SKM-1 treated with dmso at 0.1 percent for 144 hours (cell line): ENCODE results near the gene FBH1.

Source experiments
- DNase-seq: peaks from one replicate; lab custom pipeline; 2025; ENCODE audit not compliant: unreplicated experiment; lab: John Stamatoyannopoulos, UW

Gene FBH1

DNA sequence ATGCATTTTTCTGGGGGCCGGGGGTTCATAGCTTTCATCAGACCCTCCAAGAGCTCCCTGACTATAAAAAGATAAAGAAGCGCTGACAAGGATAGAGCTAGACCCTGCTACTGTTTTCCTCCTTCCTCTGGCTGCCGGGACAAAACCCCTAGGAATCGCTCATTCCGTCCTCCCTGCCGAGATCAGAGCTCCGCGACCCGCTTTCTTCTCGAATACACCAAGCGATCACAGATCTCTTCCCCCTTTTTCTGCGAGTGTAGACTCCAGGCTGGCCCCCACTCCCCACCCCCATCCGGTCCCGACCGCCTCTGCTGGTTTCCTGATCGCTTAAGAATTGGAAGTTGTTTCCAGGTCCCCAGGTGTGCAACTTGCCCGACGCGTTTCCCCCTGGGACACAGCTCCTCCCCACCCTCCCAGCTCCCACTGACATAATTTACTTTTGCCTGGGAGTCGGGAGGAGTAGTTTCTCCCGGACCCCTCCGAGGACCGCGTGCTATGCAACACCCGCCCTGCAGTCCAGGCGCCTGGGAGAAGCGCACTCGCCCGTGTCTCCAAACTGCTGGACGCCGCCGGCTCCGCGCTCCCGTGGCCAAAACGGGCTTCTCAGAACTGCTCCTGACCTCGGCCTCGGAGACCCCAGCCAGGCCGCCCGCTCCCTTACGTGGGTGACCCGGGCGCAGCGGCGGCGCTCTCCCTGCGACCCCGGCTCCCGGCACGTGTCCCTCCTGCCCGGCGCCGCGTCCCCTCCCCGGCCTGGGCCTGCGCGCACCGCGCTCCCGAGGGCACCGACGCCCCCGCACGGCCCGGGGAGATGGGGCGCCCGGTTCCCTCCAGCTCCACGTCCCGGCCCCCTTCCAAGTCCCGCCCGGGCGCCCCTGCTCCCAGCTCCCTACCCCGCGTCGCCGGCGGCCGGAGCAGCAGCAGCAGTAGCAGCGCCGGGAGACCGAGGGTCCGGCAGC lies 86.7 kb downstream of the FBH1 start:
- no peak for DNase-seq

DNA sequence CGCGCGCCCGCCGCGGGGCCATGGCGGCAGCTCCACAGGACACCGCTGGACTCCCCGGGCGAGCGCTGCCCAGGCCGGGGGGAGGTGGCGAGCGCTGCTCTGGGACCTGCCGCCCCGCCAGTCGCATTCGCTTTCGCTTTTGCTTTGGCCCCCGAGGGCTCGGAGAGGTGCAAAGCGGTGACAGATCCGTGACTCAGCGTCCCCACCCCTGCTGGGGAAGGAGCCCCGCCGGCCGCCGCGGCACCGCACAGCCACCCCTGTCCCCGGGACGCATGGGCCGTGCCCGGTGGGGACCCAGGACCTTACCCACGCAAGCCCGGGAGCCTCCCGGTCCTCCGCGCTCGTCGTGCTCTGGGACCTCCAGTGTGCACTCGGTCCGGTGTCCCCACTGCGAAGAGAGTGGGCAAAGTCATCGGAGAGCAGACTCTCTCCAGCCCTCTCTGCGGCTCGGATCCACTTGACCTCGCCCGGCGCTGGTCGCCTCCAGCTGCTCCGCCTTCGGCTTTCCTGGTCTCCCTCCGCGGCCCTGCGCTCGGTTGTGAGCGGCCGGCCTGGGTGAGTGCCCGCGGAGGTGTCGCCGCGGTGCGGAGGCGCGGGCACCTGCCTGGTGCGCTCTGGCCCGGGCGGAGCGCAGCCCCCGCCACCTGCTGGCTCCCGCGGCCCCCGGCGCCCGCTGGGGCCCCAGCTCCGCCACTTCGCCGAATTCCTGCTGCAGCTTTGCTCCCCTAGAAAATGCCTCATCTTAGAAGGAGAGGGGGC lies 87.6 kb downstream of the FBH1 start, which contains the start of gene IL15RA:
Gene IL15RA, minus strand, starts transcription at position 73 of the 759 bp plus-strand sequence. Its CDS starts 51 bp downstream, at position 22.
- DNase-seq: no peak

DNA sequence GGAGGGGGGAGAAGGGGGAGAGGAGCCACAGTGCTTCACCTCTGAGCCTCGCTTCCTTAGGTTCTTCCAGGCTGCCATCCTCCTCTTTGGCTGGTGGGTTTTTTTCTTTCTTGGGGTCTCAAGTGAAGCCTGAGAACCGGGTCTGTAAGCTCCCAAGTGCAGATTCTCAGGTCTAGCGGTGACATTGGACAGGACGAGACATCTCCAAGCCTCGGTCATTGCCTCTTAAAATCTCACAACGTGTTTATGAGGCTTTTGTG lies 88.1 kb downstream of the FBH1 start:
- no peak for DNase-seq

DNA sequence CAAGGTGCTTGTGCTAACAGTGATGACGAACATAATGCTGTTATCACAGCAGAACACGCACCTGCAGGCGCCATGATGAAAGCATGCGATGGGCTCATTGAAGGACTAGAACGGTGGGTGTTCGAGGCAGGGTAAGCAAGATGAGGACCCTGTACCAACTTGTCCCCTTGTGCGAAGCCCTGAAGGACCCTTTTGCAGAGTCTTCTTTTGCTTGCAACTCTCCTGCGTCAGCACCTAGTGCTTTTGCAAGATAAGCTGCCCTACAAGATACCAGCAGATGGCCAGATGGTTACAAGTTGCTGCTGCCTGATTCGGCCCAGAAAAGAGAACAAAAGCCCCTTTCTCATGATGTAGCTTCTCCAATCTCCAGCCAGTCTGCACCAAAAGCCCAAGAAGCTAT lies 91.5 kb downstream of the FBH1 start:
- no peak for DNase-seq

DNA sequence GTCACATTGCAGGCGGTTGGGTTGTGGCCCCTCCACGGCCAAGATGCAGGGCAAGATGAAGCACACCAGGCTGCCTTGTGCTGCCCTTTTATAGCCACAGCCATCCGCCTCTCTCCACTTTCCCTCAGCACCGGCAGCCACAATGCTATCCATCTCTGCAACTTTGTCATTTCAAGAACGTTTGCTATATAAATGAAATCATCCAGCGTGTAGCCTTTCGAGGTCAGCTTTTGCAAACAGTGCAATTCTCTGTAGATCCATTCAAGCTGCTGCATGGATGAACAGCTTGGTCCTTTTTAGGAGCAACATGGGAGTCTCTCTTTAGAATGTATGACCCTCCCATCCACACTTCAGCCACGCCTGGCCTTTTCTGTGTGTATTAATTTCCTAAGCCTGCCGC lies 93.7 kb downstream of the FBH1 start:
- DNase-seq: no peak

DNA sequence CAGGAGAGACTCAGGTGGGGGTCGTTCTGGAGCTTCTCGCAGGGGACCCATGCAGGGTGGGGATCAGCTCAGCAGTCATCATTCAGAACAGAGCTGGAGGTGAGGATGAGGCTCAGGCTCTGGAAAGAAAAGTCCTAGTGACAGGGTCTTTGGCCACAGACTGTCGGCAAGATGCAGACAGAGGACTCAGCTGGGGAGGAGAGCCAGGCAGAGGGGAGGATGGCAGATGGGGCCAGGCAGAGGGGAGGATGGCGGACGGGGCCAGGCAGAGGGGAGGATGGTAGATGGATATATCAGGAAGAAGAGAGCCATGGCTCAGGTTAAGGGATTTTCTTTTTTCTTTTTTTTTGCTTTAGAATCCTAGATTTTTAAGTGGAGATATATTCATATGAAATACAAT lies 95.0 kb downstream of the FBH1 start:
- DNase-seq: no peak
